GM19035 (cell line): ENCODE measurements around the gene TMSB4X.
"Not testable (repeated sequence)": the region's sequence is repeated elsewhere in the genome, so short reads cannot be mapped to it uniquely, and the experiment has no call there.

Experiments used
- ATAC-seq: cut with Tn5 transposase; IDR thresholded peaks from one replicate; pipeline ENCODE4 v1.9.1; 2021; ENCODE audit not compliant: unreplicated experiment

The TMSB4X gene

GRCh38 chrX:12974796-12975669 lies at the start of gene TMSB4X:
TMSB4X (plus strand) TSS chrX:12975110.
- ATAC-seq, result peak; percentile 45

- no peak for ATAC-seq
Measured at GRCh38 chrX:12929701-12930100, 45.2 kb upstream of the TMSB4X start.

- ATAC-seq, result no peak
Measured at GRCh38 chrX:12930150-12930549, 44.8 kb upstream of the TMSB4X start.

GRCh38 chrX:12932244-12932643 lies 42.7 kb upstream of the TMSB4X start:
- no peak for ATAC-seq

GRCh38 chrX:12934850-12935249 lies 40.1 kb upstream of the TMSB4X start:
- no peak for ATAC-seq

- ATAC-seq, result no peak
Measured at GRCh38 chrX:12936947-12937346, 38.0 kb upstream of the TMSB4X start.

GRCh38 chrX:12940471-12940870 lies 34.4 kb upstream of the TMSB4X start:
- ATAC-seq, result not testable (repeated sequence)

- not testable (repeated sequence) for ATAC-seq
Measured at GRCh38 chrX:12943592-12943991, 31.3 kb upstream of the TMSB4X start.

GRCh38 chrX:12944452-12944851 lies 30.5 kb upstream of the TMSB4X start:
- not testable (repeated sequence) for ATAC-seq

- ATAC-seq, result no peak
Measured at GRCh38 chrX:12945494-12945893, 29.4 kb upstream of the TMSB4X start.

GRCh38 chrX:12946406-12946805 lies 28.5 kb upstream of the TMSB4X start:
- ATAC-seq, result no peak

- no peak for ATAC-seq
Measured at GRCh38 chrX:12946838-12947544, 27.9 kb upstream of the TMSB4X start.

- ATAC-seq, result no peak
Measured at GRCh38 chrX:12947545-12948235, 27.2 kb upstream of the TMSB4X start.

- no peak for ATAC-seq
Measured at GRCh38 chrX:12948495-12948894, 26.4 kb upstream of the TMSB4X start.

- ATAC-seq, result no peak
Measured at GRCh38 chrX:12949205-12949926, 25.5 kb upstream of the TMSB4X start.

GRCh38 chrX:12949927-12950656 lies 24.8 kb upstream of the TMSB4X start:
- ATAC-seq, result peak; percentile 48

- ATAC-seq, result peak; percentile 64
Measured at GRCh38 chrX:12950851-12951594, 23.9 kb upstream of the TMSB4X start.

- no peak for ATAC-seq
Measured at GRCh38 chrX:12951595-12951975, 23.3 kb upstream of the TMSB4X start.

- ATAC-seq, result no peak
Measured at GRCh38 chrX:12953420-12953819, 21.5 kb upstream of the TMSB4X start.

- no peak for ATAC-seq
Measured at GRCh38 chrX:12954376-12954775, 20.5 kb upstream of the TMSB4X start.
